Hematopoietic multipotent progenitor cell (in vitro differentiated cells): ENCODE results near the gene CEP131. TPM values are rescaled to one million over a fixed set of nuclear protein-coding genes. Genes with fewer than 3 reads are reported as not detected.

ENCODE experiments used
- DNase-seq, 3 donors: peaks; one replicate each; pipeline ENCODE4 v3.0.0-alpha.2; 2011 to 2015; ENCODE audit warnings: low read depth in 2 of 3, low spot score in 2 of 3
- total RNA-seq: library from RNA; depleted of rRNA; stranded (reverse); fragments of >200 nt; gene quantifications from one replicate; pipeline ENCODE4 v1.2.3, GENCODE V29; 2012

CEP131 gene
- total RNA-seq, 1 donor, result 17.8 TPM

- no peak for DNase-seq
Measured at GRCh38 chr17:81239714-81240555, 17.2 kb upstream of the CEP131 start.

- DNase-seq, result peak; percentile 86 to 99 (median 99)
Measured at GRCh38 chr17:81238815-81239713, 16.3 kb upstream of the CEP131 start, which contains the start of the genes NDUFAF8 and TEPSIN. TSS of gene NDUFAF8 (plus strand) at chr17:81239318. CDS start at chr17:81239364, 46 bp downstream. TSS of gene TEPSIN (minus strand) at chr17:81239055. CDS start at chr17:81239033, 22 bp downstream.

DNA sequence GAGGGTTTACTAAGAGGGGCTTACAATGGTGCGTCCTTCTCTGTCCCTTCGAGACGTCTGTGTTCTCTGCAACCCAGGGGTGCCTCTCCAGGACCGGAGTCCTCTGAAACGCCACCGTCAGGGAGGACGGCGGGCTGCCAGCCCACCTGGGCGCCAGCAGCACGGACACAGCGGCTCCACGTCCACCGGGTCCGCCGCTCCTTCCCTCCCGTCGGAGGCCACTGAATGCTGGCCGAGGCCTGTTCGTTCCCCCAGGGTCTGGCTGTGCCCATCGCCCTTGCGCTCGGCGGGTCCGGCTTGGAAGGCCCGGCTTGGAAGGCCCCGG lies 15.7 kb upstream of the CEP131 start:
- DNase-seq, result no peak

GRCh38 chr17:81237591-81238489 lies 15.1 kb upstream of the CEP131 start:
- no peak for DNase-seq

- DNase-seq, result no peak
Measured at GRCh38 chr17:81236784-81237183, 14.0 kb upstream of the CEP131 start.

GRCh38 chr17:81235822-81236740 lies 13.3 kb upstream of the CEP131 start:
- DNase-seq, result no peak

DNA sequence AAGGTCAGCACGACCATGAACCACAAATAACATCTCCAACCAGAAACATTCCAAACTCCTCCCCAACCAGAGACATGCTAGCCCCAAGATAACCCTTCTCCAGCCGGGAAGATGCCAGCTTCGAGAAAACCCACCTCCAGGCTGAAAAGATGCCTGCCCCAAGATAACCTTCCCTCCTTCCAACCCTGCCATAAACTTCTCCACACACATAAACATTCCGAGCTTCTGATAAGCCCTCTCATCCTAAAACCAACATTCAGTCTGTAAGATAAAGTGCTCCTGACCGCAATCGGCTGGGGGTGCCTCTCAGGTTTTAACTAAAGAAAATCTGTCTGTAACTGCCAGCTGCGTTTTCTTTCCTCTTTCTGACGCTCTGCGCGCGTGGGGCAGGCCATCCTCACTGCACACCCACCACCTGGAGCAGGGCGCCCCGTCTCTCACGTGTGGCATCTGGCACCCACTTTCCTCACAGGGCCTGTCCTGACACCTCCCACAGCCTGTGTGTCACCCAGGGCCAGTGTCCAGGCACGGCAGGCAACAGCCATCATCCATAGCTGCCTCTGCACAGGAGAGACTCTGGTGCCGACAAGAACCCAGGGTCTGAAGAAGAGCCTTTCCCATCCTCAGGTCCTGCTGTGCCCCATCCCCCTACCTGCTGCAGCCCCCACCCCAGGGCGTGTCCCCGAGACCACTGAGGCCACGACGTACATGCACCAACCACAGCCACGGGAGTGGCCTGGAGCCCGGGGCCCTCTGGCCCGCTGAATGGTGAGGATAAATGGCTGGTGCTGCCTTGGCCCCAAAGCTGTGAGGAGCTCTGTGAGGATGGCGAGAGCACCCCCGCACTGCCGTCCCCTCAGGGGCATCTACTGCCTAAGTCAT lies 12.4 kb upstream of the CEP131 start:
- DNase-seq, result no peak

DNA sequence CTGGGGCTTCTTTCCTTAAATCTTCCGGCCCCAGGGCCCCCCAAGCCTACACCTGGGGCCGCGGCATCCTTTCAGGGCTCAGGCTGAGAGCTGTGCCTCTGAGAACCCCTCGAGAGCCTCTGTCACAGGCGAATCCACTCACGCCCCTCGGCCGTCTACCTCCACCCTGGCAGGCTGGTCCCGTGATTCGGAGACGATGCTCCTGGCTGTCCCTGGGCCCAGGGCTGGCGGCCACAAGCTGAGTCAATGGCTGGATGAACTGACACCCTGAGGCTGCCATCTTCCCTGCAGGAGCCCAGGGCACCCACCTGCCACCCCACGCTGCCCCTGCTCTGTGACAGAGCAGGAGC lies 11.7 kb upstream of the CEP131 start:
- DNase-seq, result no peak

- no peak for DNase-seq
Measured at GRCh38 chr17:81233811-81234505, 11.2 kb upstream of the CEP131 start.

DNA sequence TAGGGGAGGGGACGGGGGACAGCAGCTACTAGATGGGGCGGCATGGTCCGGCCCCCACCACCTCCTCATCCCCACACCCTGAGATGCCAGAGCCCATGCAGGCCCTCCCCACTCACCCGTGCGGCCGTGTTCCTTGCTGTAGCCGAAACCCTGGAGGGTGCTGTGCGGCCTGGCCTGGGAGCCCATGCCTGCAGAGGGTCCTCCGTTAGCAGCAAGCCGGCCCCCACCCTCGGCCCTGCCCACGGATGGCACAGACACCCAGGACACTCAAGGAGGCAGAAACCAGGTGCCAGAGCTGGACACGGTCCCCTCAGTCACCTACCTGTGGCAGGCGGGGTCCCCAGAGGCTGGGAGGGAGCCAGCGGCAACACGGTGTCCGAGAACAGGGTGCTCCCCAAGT lies 10.6 kb upstream of the CEP131 start:
- no peak for DNase-seq

GRCh38 chr17:81232616-81233241 lies 10.0 kb upstream of the CEP131 start:
- no peak for DNase-seq

DNA sequence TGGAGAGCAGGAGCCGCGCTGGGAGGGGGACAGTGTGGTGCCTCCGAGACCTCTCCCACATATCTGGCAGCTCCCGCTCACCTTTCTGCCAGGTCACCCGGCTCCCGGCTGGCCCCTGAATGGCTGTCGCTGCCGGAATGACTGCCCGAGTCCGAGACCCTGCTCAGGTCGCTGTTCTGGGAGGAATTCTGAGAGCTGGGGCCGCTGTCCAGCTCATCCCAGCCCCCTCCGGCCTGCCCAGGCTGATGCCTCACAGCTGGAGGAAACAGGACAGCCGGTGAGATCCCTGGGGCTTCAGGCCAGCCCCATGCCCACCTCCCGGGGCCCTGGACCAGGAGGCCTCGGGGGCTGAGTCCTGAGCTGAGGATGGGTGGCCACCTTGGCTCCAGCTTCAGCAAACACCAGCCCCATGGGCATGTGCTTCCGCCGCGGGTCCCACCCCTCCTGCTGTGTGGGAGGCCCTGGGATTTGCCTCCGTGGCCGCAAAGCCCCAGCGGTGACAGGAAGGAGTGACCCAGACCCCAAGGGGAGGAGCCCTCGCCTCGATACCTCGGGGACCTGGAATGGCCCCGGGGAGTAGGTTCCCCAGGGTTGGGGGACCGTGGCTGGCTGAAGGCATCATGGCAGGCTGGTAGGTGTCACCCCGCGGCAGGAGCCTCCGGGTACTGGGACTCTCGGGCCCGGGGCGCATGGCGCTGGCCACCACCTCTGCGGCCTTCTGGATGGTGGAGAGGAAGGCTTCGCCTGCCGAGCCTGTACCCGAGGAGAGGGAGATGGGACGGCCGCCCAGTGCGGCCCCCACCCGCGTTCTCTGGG lies 9.2 kb upstream of the CEP131 start:
- no peak for DNase-seq

DNA sequence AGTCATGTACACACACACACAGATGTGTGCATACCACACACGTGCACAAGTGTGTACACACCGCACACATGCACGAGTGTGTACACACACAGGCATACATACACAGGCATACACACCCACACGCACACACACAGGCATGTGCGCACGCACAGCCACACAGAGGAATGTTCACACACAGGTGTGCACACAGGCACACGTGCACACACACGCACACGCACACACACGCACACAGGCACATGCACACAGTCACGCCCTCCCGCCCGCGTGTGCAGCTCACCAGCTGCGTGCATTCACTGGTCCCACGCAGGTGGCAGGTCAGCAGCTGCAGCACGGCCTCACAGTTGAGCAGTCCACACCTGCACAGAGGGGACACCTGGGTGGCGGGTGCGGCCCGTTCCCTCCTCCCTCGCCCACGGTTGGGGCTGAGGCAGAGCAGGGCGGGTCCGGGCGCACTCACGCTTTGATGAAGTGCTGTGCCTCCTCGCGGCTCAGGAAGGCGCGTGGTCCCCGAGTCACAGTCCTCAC lies 8.4 kb upstream of the CEP131 start:
- no peak for DNase-seq

- DNase-seq, result no peak
Measured at GRCh38 chr17:81230043-81230820, 7.5 kb upstream of the CEP131 start.

GRCh38 chr17:81229666-81229920 lies 6.8 kb upstream of the CEP131 start:
- no peak for DNase-seq
